Keratinocyte (primary cell): ENCODE data around the gene CFAP54. TPM values are rescaled to one million over a fixed set of nuclear protein-coding genes. Genes with fewer than 3 reads are reported as not detected.

ENCODE experiments used
- DNase-seq: peaks from one replicate; pipeline ENCODE4 v3.0.0-alpha.2; 2011; ENCODE audit warnings: low read depth, missing footprints, low spot score
- FAIRE-seq: peaks from 2 replicates; lab custom pipeline; 2011; peaks lifted over from hg19 to GRCh38; lab: Jason Lieb, UNC
- H2AFZ ChIP-seq: 2 replicates; pipeline ENCODE4 v1.6.0; 2012; ENCODE audit warnings: low read length, control low read depth, inconsistent platforms; ENCODE audit not compliant: control insufficient read depth
- H3K27ac ChIP-seq: 2 replicates; pipeline ENCODE4 v1.5.1; 2011; ENCODE audit warnings: low read length; ENCODE audit not compliant: control insufficient read depth, insufficient read depth
- H3K27me3 ChIP-seq: 3 replicates; pipeline ENCODE4 v1.6.0; 2011; ENCODE audit warnings: low read length; ENCODE audit not compliant: control insufficient read depth, insufficient read depth; ENCODE audit errors: extremely low read depth
- H3K36me3 ChIP-seq, 2 experiments: 2 replicates in 1 of 2; 3 replicates in 1 of 2; pipeline ENCODE4 v1.5.1; 2011; ENCODE audit warnings: low read length in 2 of 2, mild to moderate bottlenecking in 1 of 2; ENCODE audit not compliant: control insufficient read depth in 2 of 2, insufficient read depth in 2 of 2; ENCODE audit errors: extremely low read depth in 1 of 2
- H3K4me1 ChIP-seq: 3 replicates; pipeline ENCODE4 v1.5.1; 2011; ENCODE audit warnings: low read length; ENCODE audit not compliant: control insufficient read depth, insufficient read depth; ENCODE audit errors: extremely low read depth
- H3K4me2 ChIP-seq: 3 replicates; pipeline ENCODE4 v1.6.0; 2011; ENCODE audit warnings: low read depth, low read length; ENCODE audit not compliant: control insufficient read depth, insufficient read depth; ENCODE audit errors: extremely low read depth
- H3K4me3 ChIP-seq, 3 experiments: fragments of 200-600 bp in 1 of 3; sonication (generic) in 1 of 3; 2 replicates in 2 of 3; 3 replicates in 1 of 3; pipeline ENCODE4 v1.5.1; 2011 to 2016; ENCODE audit warnings: low read length in 3 of 3, mild to moderate bottlenecking in 3 of 3, control low read depth in 2 of 3, inconsistent platforms in 1 of 3, low read depth in 1 of 3, mixed read lengths in 1 of 3, mixed run types in 1 of 3, moderate library complexity in 1 of 3; ENCODE audit not compliant: control insufficient read depth in 2 of 3, insufficient read depth in 2 of 3; ENCODE audit errors: extremely low read depth in 1 of 3
- H3K79me2 ChIP-seq: 2 replicates; pipeline ENCODE4 v1.6.0; 2012; ENCODE audit warnings: low read length; ENCODE audit not compliant: control insufficient read depth, insufficient read depth
- H3K9ac ChIP-seq: 3 replicates; pipeline ENCODE4 v1.6.0; 2011; ENCODE audit warnings: low read length; ENCODE audit not compliant: control insufficient read depth, insufficient read depth; ENCODE audit errors: extremely low read depth
- H3K9me1 ChIP-seq: 3 replicates; pipeline ENCODE4 v1.6.0; 2011; ENCODE audit warnings: low read length; ENCODE audit not compliant: control insufficient read depth, insufficient read depth; ENCODE audit errors: extremely low read depth
- H3K9me3 ChIP-seq: 2 replicates; pipeline ENCODE4 v1.5.1; 2012; ENCODE audit warnings: low read depth, low read length; ENCODE audit not compliant: control insufficient read depth
- H4K20me1 ChIP-seq: 3 replicates; pipeline ENCODE4 v1.6.0; 2011; ENCODE audit warnings: low read length; ENCODE audit not compliant: control insufficient read depth, insufficient read depth; ENCODE audit errors: extremely low read depth
- CTCF ChIP-seq, 3 experiments: IDR thresholded peaks in 1 of 3; conservative IDR thresholded peaks in 1 of 3; optimal IDR thresholded peaks in 1 of 3; 2 replicates in 2 of 3; 3 replicates in 1 of 3; pipeline versions ENCODE3 to v1.5.1; 2011; ENCODE audit warnings: low read length in 3 of 3, mild to moderate bottlenecking in 3 of 3, moderate library complexity in 2 of 3, control low read depth in 1 of 3, inconsistent platforms in 1 of 3; ENCODE audit not compliant: insufficient read depth in 2 of 3; ENCODE audit errors: extremely low read depth in 1 of 3
- EZH2 ChIP-seq: IDR thresholded peaks from one replicate; pipeline ENCODE4 v1.6.1; 2012; ENCODE audit warnings: inconsistent platforms, mild to moderate bottlenecking, low read length, moderate library complexity
- dilution Hi-C: fragments of 300-500 bp; cut with MboI; formaldehyde crosslinking; loops from one replicate; pipeline ENCODE4 v1.7.0; 2020; ENCODE audit warnings: low sequenced_read_pairs; ENCODE audit not compliant: extremely low pct_ligation_motif_present
- polyA plus RNA-seq, 5 experiments: library from polyadenylated mRNA; depleted of rRNA in 3 of 5; stranded (reverse) in 3 of 5; stranded (forward) in 1 of 5; unstranded in 1 of 5; fragments of >200 nt; gene quantifications; 1 replicate in 1 of 5; 2 replicates in 3 of 5; 3 replicates in 1 of 5; pipeline versions ENCODE4 v1.2.1 to v1.2.3, GENCODE V29; 2011 to 2012; ENCODE audit warnings: missing spikeins in 2 of 5, low read depth in 1 of 5, low replicate concordance in 1 of 5

CFAP54 gene
- polyA plus RNA-seq, 1 donor (not counting 4 experiments of a cell fraction or from before 2014, with no cell fraction given), result 1.2 TPM

GRCh38 chr12:96617178-96617577, 127.8 kb downstream of the CFAP54 start:
- Histone ChIP-seq H3K9ac (no peak overlapping the region), H3K4me3 (no peak overlapping the region), H4K20me1 (no peaks in the 10 kb centered on the region), H2AFZ (no peak overlapping the region), H3K27ac (no peak overlapping the region), H3K36me3 (no peaks in the 10 kb centered on the region), H3K9me3 (no peaks in the 10 kb centered on the region), H3K79me2 (no peaks in the 10 kb centered on the region), H3K27me3 (no peaks in the 10 kb centered on the region), H3K4me1 (no peaks in the 10 kb centered on the region), H3K9me1 (no peaks in the 10 kb centered on the region), H3K4me2 (no peak overlapping the region)
- no peak for TF ChIP-seq EZH2
- TF ChIP-seq CTCF (optimal IDR thresholded peaks at IDR 0.05 in 1 of 3, IDR thresholded peaks at IDR 0.05 in 1 of 3, conservative IDR thresholded peaks at IDR 0.05 in 1 of 3; ENCODE audit: extremely low read depth in 1 of 3, insufficient read depth in 2 of 3, low read length in 3 of 3), result peak in 1 of 3 experiments; percentile 14
- DNase-seq (no peak), FAIRE-seq (no peak)
- dilution Hi-C loops, result no loop called here

- Histone ChIP-seq H2AFZ (no peak overlapping the region), H3K9me1 (no peaks in the 10 kb centered on the region), H4K20me1 (no peaks in the 10 kb centered on the region), H3K4me3 (no peak overlapping the region), H3K9me3 (no peaks in the 10 kb centered on the region), H3K79me2 (no peaks in the 10 kb centered on the region), H3K4me1 (no peaks in the 10 kb centered on the region), H3K9ac (no peak overlapping the region), H3K27ac (no peak overlapping the region), H3K36me3 (no peaks in the 10 kb centered on the region), H3K27me3 (no peaks in the 10 kb centered on the region), H3K4me2 (no peak overlapping the region)
- FAIRE-seq (no peak), DNase-seq (no peak)
- dilution Hi-C loops, result no loop called here
- TF ChIP-seq CTCF (optimal IDR thresholded peaks at IDR 0.05 in 1 of 3, IDR thresholded peaks at IDR 0.05 in 1 of 3, conservative IDR thresholded peaks at IDR 0.05 in 1 of 3; ENCODE audit: extremely low read depth in 1 of 3, insufficient read depth in 2 of 3, low read length in 3 of 3) (no peak), EZH2 (no peak)
These were observed 133.8 kb downstream of the CFAP54 start for GRCh38 chr12:96623155-96623554.
